Stimulated activated naive CD8-positive, alpha-beta T cell treated with anti-CD3 and anti-CD28 coated beads, Interleukin-15, amount 100 ng/mL, for 72 hours (primary cell): ENCODE measurements around the gene CRYGC.

Experiments used
- ATAC-seq: fragments of 150-1000 bp; cut with Tn5 transposase; 2 replicates; pipeline ENCODE4 v1.10.0; 2021; ENCODE audit warnings: mild to moderate bottlenecking, moderate library complexity
- DNase-seq, 2 donors: peaks; one replicate each; pipeline ENCODE4 v3.0.0; 2021 to 2022
- H3K27ac Mint-ChIP-seq, 2 donors: one replicate each; pipeline ENCODE4 v1.8.0; 2022; ENCODE audit warnings: mild to moderate bottlenecking in 2 of 2, mixed read lengths in 2 of 2, moderate library complexity in 2 of 2
- H3K27me3 Mint-ChIP-seq: one replicate; pipeline ENCODE4 v1.8.0; 2022; ENCODE audit warnings: mixed read lengths
- H3K4me1 Mint-ChIP-seq: one replicate; pipeline ENCODE4 v1.8.0; 2022; ENCODE audit warnings: mild to moderate bottlenecking, mixed read lengths
- H3K4me3 Mint-ChIP-seq, 2 donors: one replicate each; pipeline ENCODE4 v1.8.0; 2022; ENCODE audit warnings: mild to moderate bottlenecking in 2 of 2, mixed read lengths in 2 of 2, moderate library complexity in 1 of 2
- H3K9me3 Mint-ChIP-seq, 2 donors: one replicate each; pipeline ENCODE4 v1.8.0; 2022; ENCODE audit warnings: mixed read lengths in 2 of 2

CRYGC gene

DNA sequence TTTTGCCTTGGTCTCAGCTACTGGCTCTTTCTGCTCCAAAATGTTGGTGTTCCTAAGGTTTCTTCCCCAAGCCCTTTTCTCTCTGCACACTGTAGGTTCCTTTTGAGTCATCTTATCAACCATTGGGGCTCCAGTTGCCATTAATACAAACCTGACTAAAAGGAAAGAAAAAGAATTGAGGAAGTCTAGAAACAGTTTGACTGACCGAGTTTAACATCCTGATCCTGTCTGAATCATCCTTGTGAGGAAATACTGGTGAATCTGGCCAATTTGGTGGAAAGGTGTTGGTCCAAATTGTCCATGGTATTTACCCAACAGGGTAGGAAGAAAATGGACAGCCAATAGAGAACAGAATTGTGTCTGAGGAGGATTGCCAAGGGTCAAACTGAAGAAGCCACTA is 43.6 kb downstream of the CRYGC start:
- H3K4me1 Mint-ChIP-seq: no peaks in the 10 kb centered on the region
- no peak overlapping the region for H3K27ac Mint-ChIP-seq
- H3K27me3 Mint-ChIP-seq: peaks cover 15% of the 10 kb centered on the region
- peaks cover 0 to 7% of the 10 kb centered on the region in 2 donors for H3K9me3 Mint-ChIP-seq
- no peak for ATAC-seq
- no peak for DNase-seq
- H3K4me3 Mint-ChIP-seq: no peak overlapping the region

DNA sequence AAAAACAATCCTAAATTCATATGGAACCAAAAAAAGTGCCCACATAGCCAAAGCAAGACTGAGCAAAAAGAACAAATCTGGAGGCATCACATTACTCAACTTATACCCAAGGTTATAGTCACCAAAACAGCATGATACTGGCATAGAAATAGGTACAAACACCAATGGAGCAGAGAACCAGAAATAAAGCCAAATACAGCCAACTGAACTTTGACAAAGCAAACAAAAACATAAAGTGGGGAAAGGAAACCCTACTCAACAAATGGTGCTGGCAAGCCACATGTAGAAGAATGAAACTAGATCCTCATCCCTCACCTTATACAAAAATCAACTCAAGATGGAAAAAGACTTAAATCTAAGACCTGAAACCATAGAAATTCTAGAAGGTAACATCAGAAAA is 45.8 kb downstream of the CRYGC start:
- Mint-ChIP-seq H3K4me1 (no peaks in the 10 kb centered on the region), H3K27ac (no peak overlapping the region), H3K27me3 (peaks cover 27% of the 10 kb centered on the region), H3K4me3 (no peak overlapping the region), H3K9me3 (peaks cover 0 to 7% of the 10 kb centered on the region in 2 donors)
- DNase-seq (no peak), ATAC-seq (no peak)
